Stimulated activated CD4-positive, alpha-beta T cell treated with anti-CD3 and anti-CD28 coated beads, TNF-alpha, amount 100 ng/mL, for 4 hours (primary cell): ENCODE data around the gene TMEM260.

Source experiments
- DNase-seq, 3 experiments: peaks; one replicate each; pipeline ENCODE4 v3.0.0-alpha.2; 2020; ENCODE audit warnings: low read depth in 3 of 3

Gene TMEM260

GRCh38 chr14:56579345-56580220, at the start of gene TMEM260:
TMEM260 (plus strand) TSS chr14:56579798; CDS start chr14:56579915, 117 bp downstream.
- DNase-seq, result peak; percentile 81 to 85 (median 83)

- no peak for DNase-seq
Measured at GRCh38 chr14:56532546-56532945, 47.1 kb upstream of the TMEM260 start.

- no peak for DNase-seq
Measured at GRCh38 chr14:56534656-56535055, 44.9 kb upstream of the TMEM260 start.

GRCh38 chr14:56539862-56540261, 39.7 kb upstream of the TMEM260 start:
- DNase-seq, result no peak

GRCh38 chr14:56543436-56543835, 36.2 kb upstream of the TMEM260 start:
- no peak for DNase-seq

- no peak for DNase-seq
Measured at GRCh38 chr14:56549721-56550120, 29.9 kb upstream of the TMEM260 start.

GRCh38 chr14:56552615-56553014, 27.0 kb upstream of the TMEM260 start:
- no peak for DNase-seq

GRCh38 chr14:56554301-56554700, 25.3 kb upstream of the TMEM260 start:
- no peak for DNase-seq

GRCh38 chr14:56555921-56556570, 23.6 kb upstream of the TMEM260 start:
- DNase-seq, result no peak

GRCh38 chr14:56559182-56559581, 20.4 kb upstream of the TMEM260 start:
- DNase-seq, result no peak

GRCh38 chr14:56561606-56562005, 18.0 kb upstream of the TMEM260 start:
- no peak for DNase-seq

GRCh38 chr14:56562883-56563282, 16.7 kb upstream of the TMEM260 start:
- no peak for DNase-seq

- no peak for DNase-seq
Measured at GRCh38 chr14:56569174-56569573, 10.4 kb upstream of the TMEM260 start.

- DNase-seq, result no peak
Measured at GRCh38 chr14:56570295-56570694, 9.3 kb upstream of the TMEM260 start.

GRCh38 chr14:56580221-56580711, 668 bp downstream of the TMEM260 start:
- no peak for DNase-seq

GRCh38 chr14:56581041-56581727, 1.6 kb downstream of the TMEM260 start:
- no peak for DNase-seq

- DNase-seq, result no peak
Measured at GRCh38 chr14:56585461-56586084, 6.0 kb downstream of the TMEM260 start.

GRCh38 chr14:56587701-56588100, 8.1 kb downstream of the TMEM260 start:
- no peak for DNase-seq

GRCh38 chr14:56590535-56590960, 10.9 kb downstream of the TMEM260 start:
- DNase-seq, result no peak

- no peak for DNase-seq
Measured at GRCh38 chr14:56592746-56593544, 13.3 kb downstream of the TMEM260 start.

GRCh38 chr14:56594428-56594827, 14.8 kb downstream of the TMEM260 start:
- no peak for DNase-seq
